GM19328 (cell line): ENCODE data around the gene LOXL3.

Experiments used
- ATAC-seq: cut with Tn5 transposase; IDR thresholded peaks from one replicate; pipeline ENCODE4 v1.9.1; 2021; ENCODE audit warnings: mild to moderate bottlenecking, moderate library complexity; ENCODE audit not compliant: unreplicated experiment

LOXL3 gene

GRCh38 chr2:74530239-74531187, 23.2 kb downstream of the LOXL3 start:
- ATAC-seq = no peak

DNA sequence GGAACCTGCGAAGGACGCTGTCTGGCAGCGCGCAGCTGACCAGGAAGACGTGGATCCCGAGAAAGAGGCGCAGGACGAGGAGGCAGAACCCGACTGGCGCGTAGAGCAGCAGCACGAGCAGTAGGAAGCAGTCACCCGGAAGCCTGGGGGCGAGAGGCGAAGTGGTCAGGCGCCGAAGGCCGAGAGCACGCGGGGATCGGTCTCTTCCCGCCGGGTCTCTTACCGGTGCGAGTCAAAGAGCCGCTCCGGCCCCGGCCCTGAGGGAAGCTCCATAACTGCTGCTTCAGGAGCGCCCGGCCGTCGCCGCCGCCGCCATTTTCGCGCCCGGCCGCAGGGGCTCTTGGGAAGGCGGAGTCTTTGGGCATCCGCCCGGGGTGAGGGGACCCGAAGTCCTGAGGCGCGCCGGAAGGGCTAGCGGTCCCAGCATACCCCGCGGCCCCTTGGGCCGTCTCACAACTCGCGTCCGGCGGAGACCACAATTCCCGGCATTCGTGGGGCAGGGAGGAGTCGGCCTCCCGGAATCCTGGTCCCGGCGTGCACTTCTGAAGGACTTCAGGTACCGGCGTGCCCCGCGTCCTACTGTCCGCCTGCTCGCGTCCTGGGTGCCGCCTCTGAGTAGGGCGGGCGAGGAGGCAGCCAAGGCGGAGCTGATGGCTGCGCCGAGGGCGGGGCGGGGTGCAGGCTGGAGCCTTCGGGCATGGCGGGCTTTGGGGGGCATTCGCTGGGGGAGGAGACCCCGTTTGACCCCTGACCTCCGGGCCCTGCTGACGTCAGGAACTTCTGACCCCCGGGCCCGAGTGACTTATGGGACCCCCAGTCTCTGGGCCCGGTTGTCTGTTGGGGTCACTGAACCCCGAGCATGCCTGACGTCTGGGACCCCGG, 24.1 kb downstream of the LOXL3 start, which contains the start of the genes AUP1 and HTRA2:
Gene AUP1 (minus strand): TSS at position 350 of the 882 bp plus-strand sequence. CDS start 77 bp downstream, at position 273.
Gene HTRA2 (plus strand): TSS at position 577 of the 882 bp plus-strand sequence. CDS start 74 bp downstream, at position 651.
- ATAC-seq = peak; percentile 83

- no peak for ATAC-seq
Observed at GRCh38 chr2:74528600-74529356, 25.0 kb downstream of the LOXL3 start.

DNA sequence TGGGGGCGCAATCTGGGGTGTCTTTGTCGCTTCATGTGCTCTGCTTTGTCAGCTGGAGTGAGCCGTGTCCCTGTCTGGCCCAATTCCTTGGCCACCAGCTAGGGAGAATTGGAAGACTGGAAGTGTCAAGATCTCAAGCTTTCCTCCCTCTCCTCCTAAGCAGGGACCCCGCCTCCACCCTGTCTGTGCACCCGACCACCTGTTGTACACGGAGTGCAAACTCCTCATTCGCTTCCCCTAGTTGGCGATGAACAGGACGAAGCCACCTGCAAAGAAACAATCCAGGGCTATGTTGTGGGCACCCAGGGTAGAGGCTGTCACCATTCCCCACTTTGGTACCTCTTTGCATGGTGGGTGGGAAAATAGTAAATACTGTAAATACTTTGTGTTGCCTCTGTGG, 26.0 kb downstream of the LOXL3 start:
- no peak for ATAC-seq

DNA sequence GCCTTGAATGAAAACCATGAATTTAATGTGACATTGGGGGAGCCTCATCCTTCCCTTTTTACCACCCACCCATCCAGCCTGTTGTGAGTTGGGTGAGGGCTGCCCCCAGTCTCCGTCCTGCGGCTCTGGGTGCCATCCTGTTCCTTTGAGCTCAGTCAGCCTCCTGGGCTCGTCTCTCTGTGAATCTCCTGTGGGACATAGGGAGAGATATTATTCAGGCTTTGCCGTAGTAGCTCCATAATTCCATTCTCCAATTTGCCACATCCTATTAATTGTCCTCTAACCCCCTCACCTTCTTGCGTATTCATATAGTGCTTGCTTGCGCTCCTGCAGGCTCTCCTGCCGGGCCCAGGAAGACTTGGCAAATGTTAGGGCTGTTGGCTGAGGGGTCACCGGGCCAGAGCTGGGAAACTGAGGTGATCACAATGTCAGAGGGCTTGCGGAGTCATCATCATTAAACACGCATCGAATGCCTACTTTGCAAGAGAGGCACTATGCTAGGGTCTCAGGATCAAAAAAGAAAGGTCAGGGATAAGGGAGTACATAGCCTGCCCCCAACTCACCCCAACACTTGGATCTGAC, 27.0 kb downstream of the LOXL3 start:
- no peak for ATAC-seq

GRCh38 chr2:74525717-74526648, 27.8 kb downstream of the LOXL3 start, which contains the start of gene DQX1:
TSS of gene DQX1 (minus strand) at chr2:74526231. CDS start at chr2:74525729, 502 bp downstream.
- ATAC-seq = no peak

GRCh38 chr2:74524955-74525716, 28.6 kb downstream of the LOXL3 start:
- no peak for ATAC-seq

- ATAC-seq = no peak
Observed at GRCh38 chr2:74524005-74524404, 29.7 kb downstream of the LOXL3 start.

- ATAC-seq = no peak
Observed at GRCh38 chr2:74522516-74522915, 31.2 kb downstream of the LOXL3 start.

GRCh38 chr2:74516650-74517049, 37.1 kb downstream of the LOXL3 start:
- no peak for ATAC-seq

- ATAC-seq = no peak
Observed at GRCh38 chr2:74515981-74516633, 37.6 kb downstream of the LOXL3 start.

DNA sequence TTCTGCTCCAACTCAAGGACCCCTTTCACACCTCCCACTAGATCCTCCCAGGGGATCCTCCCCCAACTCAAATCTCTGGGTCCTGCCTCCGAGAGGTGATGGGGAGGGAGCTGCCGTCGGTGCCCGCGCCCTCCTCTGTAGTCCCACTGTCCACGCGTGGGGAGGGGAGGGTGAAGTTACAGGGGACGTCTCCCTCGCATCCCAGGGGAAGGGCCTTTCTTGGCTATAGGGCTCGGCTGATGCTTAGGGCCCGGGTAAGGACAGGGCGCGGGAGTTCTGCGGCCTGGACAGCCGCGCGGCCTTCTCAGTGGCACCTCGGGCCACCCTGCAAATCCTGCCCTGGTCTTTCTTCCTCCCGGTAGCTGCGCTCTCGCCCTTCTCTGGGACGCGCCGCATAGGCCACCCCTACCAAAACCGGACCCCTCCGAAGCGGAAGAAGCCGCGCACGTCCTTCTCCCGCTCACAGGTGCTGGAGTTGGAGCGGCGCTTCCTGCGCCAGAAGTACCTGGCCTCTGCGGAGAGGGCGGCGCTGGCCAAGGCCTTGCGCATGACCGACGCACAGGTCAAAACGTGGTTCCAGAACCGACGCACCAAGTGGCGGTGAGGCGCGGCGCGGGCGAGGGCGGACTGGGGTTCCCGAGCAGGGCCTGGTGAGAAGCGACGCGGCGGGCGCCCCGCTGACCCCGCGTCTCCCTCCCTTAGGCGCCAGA, 38.3 kb downstream of the LOXL3 start:
- no peak for ATAC-seq

- ATAC-seq = no peak
Observed at GRCh38 chr2:74514368-74515270, 39.1 kb downstream of the LOXL3 start, which contains the start of gene TLX2. TSS of gene TLX2 (plus strand) at chr2:74514450. CDS start at chr2:74514807, 357 bp downstream.

DNA sequence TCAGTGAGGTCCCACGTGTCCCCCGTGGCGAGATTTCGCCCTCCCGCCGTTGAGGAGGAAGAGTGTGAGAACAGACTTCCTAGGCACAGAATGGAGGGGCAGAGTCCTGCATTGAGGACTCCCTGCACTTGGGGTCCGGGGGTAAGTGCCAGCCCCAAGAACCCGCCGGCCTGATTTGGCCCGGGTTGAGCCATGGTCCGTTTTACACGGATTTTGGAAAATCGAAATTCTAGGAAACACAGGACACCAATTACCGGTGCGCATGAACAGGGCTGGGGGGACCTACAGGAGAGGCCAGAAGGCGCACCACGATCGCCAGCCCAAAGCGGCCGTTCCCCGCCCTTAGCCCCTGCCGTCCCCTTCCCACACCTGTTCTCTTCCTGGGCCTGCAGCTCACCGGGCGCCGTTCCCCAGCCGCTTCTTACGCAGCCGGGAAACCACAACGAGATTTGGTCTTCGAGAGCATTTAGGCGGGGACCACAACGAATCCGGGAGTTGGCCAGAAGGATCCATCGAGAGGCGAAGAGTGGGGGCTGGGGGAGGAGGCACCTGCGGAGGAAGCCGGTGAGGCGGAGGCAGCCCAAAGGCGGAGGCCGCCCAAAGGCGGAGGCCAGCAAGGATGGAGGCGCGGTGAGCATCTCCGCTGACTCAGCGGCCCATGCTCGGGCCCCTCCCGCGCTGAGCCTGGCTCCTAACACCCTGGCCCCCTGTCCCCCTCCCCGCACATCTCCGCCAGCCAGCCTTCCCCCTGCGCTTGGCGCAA, 40.0 kb downstream of the LOXL3 start:
- no peak for ATAC-seq
